Measurements from ENCODE around the gene CCDC136. TPM values are rescaled to one million over a fixed set of nuclear protein-coding genes. Genes with fewer than 3 reads are reported as not detected.
A peak's percentile ranks its signal among the peaks of the same experiment; 100 is the strongest.

Gene CCDC136
- total RNA-seq, 4 donors from 2014 or later = 0.61 to 15.8 (median 9.3) TPM

DNA sequence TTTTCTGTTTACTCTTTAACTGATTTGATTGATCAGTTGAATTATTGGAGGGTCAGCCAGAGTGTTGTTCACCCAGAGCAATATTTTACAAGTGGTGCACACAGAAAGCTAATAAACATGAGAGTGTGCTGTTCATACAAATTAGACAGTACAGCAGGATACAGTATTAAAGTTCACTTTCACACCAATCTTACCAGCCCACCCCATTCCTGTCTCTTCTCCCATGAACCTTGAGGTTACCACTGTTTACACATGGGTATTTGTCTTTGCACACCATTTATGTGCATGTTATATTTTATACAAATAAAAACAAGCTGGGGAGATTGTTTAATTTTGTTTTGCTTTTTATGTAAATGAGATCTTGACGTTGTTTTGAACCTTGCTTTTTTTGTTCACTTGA is 46.1 kb upstream of the CCDC136 start:
- intact Hi-C loops (cut with DNase I; ENCODE audit: low total_unique reads) = no loop called here
- TF ChIP-seq POLR2A (IDR thresholded peaks at IDR 0.05) = no peak
- TF ChIP-seq, protein P1, sequence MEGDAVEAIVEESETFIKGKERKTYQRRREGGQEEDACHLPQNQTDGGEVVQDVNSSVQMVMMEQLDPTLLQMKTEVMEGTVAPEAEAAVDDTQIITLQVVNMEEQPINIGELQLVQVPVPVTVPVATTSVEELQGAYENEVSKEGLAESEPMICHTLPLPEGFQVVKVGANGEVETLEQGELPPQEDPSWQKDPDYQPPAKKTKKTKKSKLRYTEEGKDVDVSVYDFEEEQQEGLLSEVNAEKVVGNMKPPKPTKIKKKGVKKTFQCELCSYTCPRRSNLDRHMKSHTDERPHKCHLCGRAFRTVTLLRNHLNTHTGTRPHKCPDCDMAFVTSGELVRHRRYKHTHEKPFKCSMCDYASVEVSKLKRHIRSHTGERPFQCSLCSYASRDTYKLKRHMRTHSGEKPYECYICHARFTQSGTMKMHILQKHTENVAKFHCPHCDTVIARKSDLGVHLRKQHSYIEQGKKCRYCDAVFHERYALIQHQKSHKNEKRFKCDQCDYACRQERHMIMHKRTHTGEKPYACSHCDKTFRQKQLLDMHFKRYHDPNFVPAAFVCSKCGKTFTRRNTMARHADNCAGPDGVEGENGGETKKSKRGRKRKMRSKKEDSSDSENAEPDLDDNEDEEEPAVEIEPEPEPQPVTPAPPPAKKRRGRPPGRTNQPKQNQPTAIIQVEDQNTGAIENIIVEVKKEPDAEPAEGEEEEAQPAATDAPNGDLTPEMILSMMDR (IDR thresholded peaks at IDR 0.05 in 4 of 5, conservative IDR thresholded peaks at IDR 0.05 in 1 of 5) = no peak
- H3K27me3 ChIP-seq = no peaks in the 10 kb centered on the region

DNA sequence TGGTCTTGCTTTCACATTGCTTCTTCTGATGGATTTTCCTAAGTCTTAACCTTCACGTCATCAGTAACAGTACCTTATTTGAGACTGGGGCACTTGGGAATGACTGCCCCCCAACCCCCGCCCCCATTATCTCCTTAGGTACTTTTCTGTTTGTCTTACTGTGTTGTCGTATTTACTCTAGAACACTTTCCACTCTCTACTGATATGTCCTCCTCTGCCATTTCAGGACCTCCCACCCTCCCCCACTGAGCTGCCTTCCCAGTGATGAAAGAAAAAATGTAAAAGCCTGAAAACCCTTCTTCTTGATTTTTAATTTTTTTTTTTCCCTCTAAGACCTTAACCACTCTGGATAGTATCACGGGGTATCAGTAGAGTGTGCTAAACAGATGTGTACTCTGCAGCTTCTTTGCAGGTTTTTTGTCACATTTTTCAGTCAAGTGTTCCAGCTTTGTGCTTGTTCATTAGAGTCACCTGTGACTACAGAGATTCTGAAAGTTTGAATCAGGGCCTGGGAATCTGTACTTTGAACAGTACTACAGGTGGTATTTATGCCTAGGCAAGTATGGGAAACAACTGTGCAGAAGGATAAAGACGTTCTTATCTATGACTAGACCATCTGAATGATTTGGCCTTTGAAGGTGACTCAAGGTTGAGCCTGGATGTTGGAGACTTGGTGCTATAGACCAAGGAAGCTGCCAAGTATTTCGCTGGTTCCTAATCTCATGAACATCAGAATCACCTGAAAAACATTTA is 44.3 kb upstream of the CCDC136 start:
- TF ChIP-seq, protein P1 (IDR thresholded peaks at IDR 0.05 in 4 of 5, conservative IDR thresholded peaks at IDR 0.05 in 1 of 5) = no peak
- TF ChIP-seq POLR2A (IDR thresholded peaks at IDR 0.05) = no peak
- Histone ChIP-seq H3K9me3 (no peaks in the 10 kb centered on the region), H3K27ac (no peak overlapping the region), H3K27me3 (no peaks in the 10 kb centered on the region), H3K4me1 (peaks cover 16 to 21% of the 10 kb centered on the region in 2 donors), H3K36me3 (peaks cover 0 to 22% of the 10 kb centered on the region in 2 donors), H3K4me3 (no peak overlapping the region)
- DNase-seq (no peak), ATAC-seq (no peak)
- intact Hi-C loops (cut with DNase I; ENCODE audit: low total_unique reads) = no loop called here
- in situ Hi-C loops (cut with MboI; ENCODE audit: low sequenced_read_pairs in 4 of 4) = loop anchor here in 1 of 4 donors (10.0 kb wide), 1 partner anchor 117 kb away; the partner anchor contains the start of gene ATP6V1F

More for the DNA sequence above, 46.1 kb upstream of the CCDC136 start:
- no peak overlapping the region for H3K27ac ChIP-seq
- ATAC-seq (no peak), DNase-seq (no peak)
- H3K4me3 ChIP-seq = no peak overlapping the region
- in situ Hi-C loops (cut with MboI; ENCODE audit: low sequenced_read_pairs in 4 of 4) = loop anchor here in 1 of 4 donors (10.0 kb wide), 1 partner anchor 119 kb away; the partner anchor contains the start of gene ATP6V1F
- peaks cover 24 to 26% of the 10 kb centered on the region in 2 donors for H3K4me1 ChIP-seq
- H3K36me3 ChIP-seq = peaks cover 0 to 22% of the 10 kb centered on the region in 2 donors
- H3K9me3 ChIP-seq = no peaks in the 10 kb centered on the region

DNA sequence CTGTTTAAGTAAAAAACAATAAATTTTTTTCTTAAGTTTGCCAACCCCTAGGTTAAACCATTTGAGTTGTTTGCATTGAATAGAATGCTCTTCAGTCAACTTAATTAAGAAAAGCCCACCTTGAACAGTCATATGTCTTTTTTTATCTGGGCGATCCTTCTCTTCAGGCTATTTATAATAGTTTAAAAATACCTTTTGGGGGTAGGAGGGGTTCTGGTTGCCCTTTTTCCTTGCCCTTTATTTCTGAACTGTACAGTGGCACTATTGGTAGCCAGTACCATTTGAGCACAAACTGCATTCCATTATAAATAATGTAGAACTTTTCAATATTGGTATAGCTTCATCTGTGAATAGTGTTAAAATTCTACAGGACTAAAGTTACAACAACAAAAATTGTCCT is 39.5 kb upstream of the CCDC136 start:
- in situ Hi-C loops (cut with MboI; ENCODE audit: low sequenced_read_pairs in 4 of 4) = no loop called here
- no peaks in the 10 kb centered on the region for H3K27me3 ChIP-seq
- TF ChIP-seq, protein P1 (IDR thresholded peaks at IDR 0.05 in 4 of 5, conservative IDR thresholded peaks at IDR 0.05 in 1 of 5) = no peak
- TF ChIP-seq POLR2A (IDR thresholded peaks at IDR 0.05) = no peak
- no peak overlapping the region for H3K4me3 ChIP-seq
- ATAC-seq (no peak), DNase-seq (no peak)
- H3K36me3 ChIP-seq = peaks cover 0 to 32% of the 10 kb centered on the region in 2 donors
- intact Hi-C loops (cut with DNase I; ENCODE audit: low total_unique reads) = no loop called here
- H3K9me3 ChIP-seq = no peaks in the 10 kb centered on the region
- H3K4me1 ChIP-seq = peaks cover 30 to 37% of the 10 kb centered on the region in 2 donors
- H3K27ac ChIP-seq = peak overlapping the region in 1 of 4 donors; percentile 9

DNA sequence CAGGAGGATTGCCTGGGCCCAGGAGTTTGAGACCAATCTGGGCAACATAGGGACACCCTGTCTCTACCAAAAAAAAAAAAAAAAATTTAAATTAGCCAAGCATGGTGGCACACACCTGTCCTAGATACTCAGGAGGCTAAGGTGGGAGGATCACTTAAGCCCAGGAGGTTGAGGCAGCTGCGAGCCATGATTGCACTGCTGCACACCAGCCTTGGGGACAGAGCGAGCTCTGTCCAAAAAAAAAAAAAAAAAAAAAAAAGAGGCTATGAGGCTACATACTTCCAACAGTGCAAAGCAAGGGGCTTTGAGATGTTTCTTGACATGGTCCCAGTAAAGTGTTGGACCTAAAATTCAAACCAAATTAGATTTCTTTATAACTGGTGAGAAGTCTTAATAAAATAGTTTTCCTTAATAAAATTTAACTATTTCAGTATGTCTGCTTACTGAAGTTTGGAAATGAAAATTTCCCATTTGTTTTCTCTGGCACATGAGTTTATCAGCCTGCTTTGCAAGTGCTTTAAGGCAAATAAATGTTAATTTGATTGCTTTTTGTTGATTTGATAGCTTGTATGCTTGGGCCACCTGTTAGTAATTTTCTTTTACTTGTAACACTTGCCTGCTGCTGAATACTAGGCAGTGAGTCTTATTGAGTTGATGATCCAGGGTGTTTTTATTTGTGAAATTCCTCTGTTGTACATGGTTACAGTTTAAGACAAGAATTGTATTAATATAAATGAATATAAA is 36.5 kb upstream of the CCDC136 start:
- Histone ChIP-seq H3K9me3 (no peaks in the 10 kb centered on the region), H3K4me1 (peaks cover 30 to 37% of the 10 kb centered on the region in 2 donors), H3K27ac (peak overlapping the region; percentile 75 to 89 (median 77)), H3K36me3 (peaks cover 0 to 25% of the 10 kb centered on the region in 2 donors), H3K4me3 (no peak overlapping the region), H3K27me3 (no peaks in the 10 kb centered on the region)
- ATAC-seq (peak in 1 of 2 donors; percentile 4), DNase-seq (no peak)
- intact Hi-C loops (cut with DNase I; ENCODE audit: low total_unique reads) (no loop called here), in situ Hi-C loops (cut with MboI; ENCODE audit: low sequenced_read_pairs in 4 of 4) (no loop called here)
- TF ChIP-seq POLR2A (IDR thresholded peaks at IDR 0.05) = no peak
- TF ChIP-seq, protein P1 (IDR thresholded peaks at IDR 0.05 in 4 of 5, conservative IDR thresholded peaks at IDR 0.05 in 1 of 5) = no peak
